Esophagus muscularis mucosa (tissue), 4 donors: Measurements from ENCODE around the gene STKLD1. TPM values are rescaled to one million over a fixed set of nuclear protein-coding genes. Genes with fewer than 3 reads are reported as not detected.

Experiments used
- DNase-seq: peaks from one replicate; pipeline ENCODE4 v3.0.0-alpha.2; 2017; ENCODE audit errors: extremely low spot score
- H3K27ac ChIP-seq, 4 donors: fragments of 200-600 bp; sonication (generic); replicated peaks in 1 of 4; 1 replicate in 3 of 4; 2 replicates in 1 of 4; pipeline ENCODE4 v1.5.1; 2016 to 2019; ENCODE audit warnings: mild to moderate bottlenecking in 1 of 4
- H3K27me3 ChIP-seq, 4 donors: fragments of 200-600 bp; sonication (generic); one replicate each; pipeline versions ENCODE4 v1.5.1 to v1.6.0; 2016 to 2019
- H3K36me3 ChIP-seq, 4 donors: fragments of 200-600 bp; sonication (generic); one replicate each; pipeline ENCODE4 v1.5.1; 2016 to 2019
- H3K4me1 ChIP-seq, 4 donors: fragments of 200-600 bp; sonication (generic); one replicate each; pipeline ENCODE4 v1.5.1; 2016 to 2019
- H3K4me3 ChIP-seq, 4 donors: fragments of 200-600 bp; sonication (generic); 1 replicate in 2 of 4; 2 replicates in 2 of 4; pipeline ENCODE4 v1.5.1; 2016 to 2019; ENCODE audit warnings: mild to moderate bottlenecking in 4 of 4, moderate library complexity in 1 of 4
- H3K9me3 ChIP-seq, 4 donors: fragments of 200-600 bp; sonication (generic); 1 replicate in 3 of 4; 2 replicates in 1 of 4; pipeline ENCODE4 v1.5.1; 2016 to 2019
- CTCF ChIP-seq, 3 experiments: fragments of 200-600 bp in 2 of 3; fragments of 450-650 bp in 1 of 3; sonication (generic) in 2 of 3; IDR thresholded peaks; one replicate each; pipeline ENCODE4 v1.5.1; 2017 to 2019; ENCODE audit warnings: antibody characterized with exemption in 3 of 3, mild to moderate bottlenecking in 2 of 3, moderate library complexity in 1 of 3
- EP300 ChIP-seq: sonication (generic); formaldehyde crosslinking; IDR thresholded peaks from one replicate; pipeline ENCODE4 v1.6.1; 2017; ENCODE audit warnings: antibody characterized with exemption
- POLR2A ChIP-seq: fragments of 450-650 bp; IDR thresholded peaks from one replicate; pipeline ENCODE4 v1.6.1; 2017; ENCODE audit warnings: antibody characterized with exemption, moderate library complexity, mild to moderate bottlenecking, low read depth
- POLR2AphosphoS5 ChIP-seq, 2 donors: sonication (generic); formaldehyde crosslinking; IDR thresholded peaks; one replicate each; pipeline ENCODE4 v1.6.1; 2017; ENCODE audit warnings: antibody characterized with exemption in 2 of 2
- WGBS: methylation state at CpG from one replicate; pipeline ENCODE4 v1.1.5; 2018; 5-methylcytosine and 5-hydroxymethylcytosine counted together
- intact Hi-C: fragments of 100-400 bp; cut with DNase I; formaldehyde crosslinking; loops from one replicate; pipeline ENCODE4 v1.15.1; 2023
- total RNA-seq, 4 donors: library from RNA; depleted of rRNA; stranded (reverse); fragments of >200 nt; gene quantifications; one replicate each; pipeline versions ENCODE4 v1.1.0 to v1.2.1, GENCODE V29; 2016

Gene STKLD1
- total RNA-seq, 4 donors from 2014 or later: 0.26 to 2.1 (median 1.0) TPM; not detected in 1

- Histone ChIP-seq H3K4me1 (peaks cover 30 to 47% (median 41%) of the 10 kb centered on the region in 4 donors), H3K4me3 (no peak overlapping the region), H3K9me3 (no peaks in the 10 kb centered on the region), H3K27me3 (no peaks in the 10 kb centered on the region), H3K27ac (no peak overlapping the region), H3K36me3 (peaks cover 30 to 59% (median 48%) of the 10 kb centered on the region in 4 donors)
- intact Hi-C loops: no loop called here
- TF ChIP-seq CTCF (IDR thresholded peaks at IDR 0.05): no peak
- TF ChIP-seq POLR2AphosphoS5 (IDR thresholded peaks at IDR 0.05): no peak
- TF ChIP-seq POLR2A: no peak
- no peak for TF ChIP-seq EP300
- 100% methylated on average over 2 of the region's 7 CpGs for WGBS
- DNase-seq: no peak
Measured at GRCh38 chr9:133354766-133355165, 21.4 kb upstream of the STKLD1 start.

GRCh38 chr9:133355881-133356357 lies 20.2 kb upstream of the STKLD1 start:
- no peak for DNase-seq
- H3K27me3 ChIP-seq: no peaks in the 10 kb centered on the region
- peaks cover 27 to 40% (median 36%) of the 10 kb centered on the region in 4 donors for H3K4me1 ChIP-seq
- peaks cover 25 to 59% (median 47%) of the 10 kb centered on the region in 4 donors for H3K36me3 ChIP-seq
- H3K9me3 ChIP-seq: no peaks in the 10 kb centered on the region
- 1% methylated on average over 18 of the region's 31 CpGs for WGBS
- peak overlapping the region; percentile 67 to 90 (median 78) for H3K27ac ChIP-seq
- TF ChIP-seq CTCF (IDR thresholded peaks at IDR 0.05) (peak in 1 of 3 experiments; percentile 8), EP300 (no peak)
- peak overlapping the region; percentile 81 to 88 (median 85) for H3K4me3 ChIP-seq
- intact Hi-C loops: no loop called here

GRCh38 chr9:133356391-133357091 lies 19.6 kb upstream of the STKLD1 start, which contains the start of the genes SURF1 and SURF2:
Gene SURF1 (minus strand): TSS chr9:133356487. CDS start chr9:133356453, 34 bp downstream.
Gene SURF2 (plus strand): TSS chr9:133356550. CDS start chr9:133356593, 43 bp downstream.
- intact Hi-C loops: no loop called here

GRCh38 chr9:133357656-133358055 lies 18.5 kb upstream of the STKLD1 start:
- TF ChIP-seq EP300 (no peak), POLR2AphosphoS5 (IDR thresholded peaks at IDR 0.05) (no peak), CTCF (IDR thresholded peaks at IDR 0.05) (no peak), POLR2A (no peak)
- Histone ChIP-seq H3K36me3 (peaks cover 22 to 59% (median 47%) of the 10 kb centered on the region in 4 donors), H3K27ac (no peak overlapping the region), H3K27me3 (no peaks in the 10 kb centered on the region), H3K4me1 (peaks cover 27 to 40% (median 36%) of the 10 kb centered on the region in 4 donors), H3K4me3 (peak overlapping the region in 1 of 4 donors; percentile 86), H3K9me3 (no peaks in the 10 kb centered on the region)
- intact Hi-C loops: no loop called here
- 88% methylated on average over 10 of the region's 14 CpGs for WGBS
- DNase-seq: no peak

More at GRCh38 chr9:133356391-133357091, 19.6 kb upstream of the STKLD1 start, which contains the start of the genes SURF1 and SURF2:
- TF ChIP-seq POLR2AphosphoS5 (IDR thresholded peaks at IDR 0.05) (peak; percentile 77 to 88), POLR2A (no peak)
- Histone ChIP-seq H3K27ac (peak within 1 kb of the TSS; percentile 67 to 90 (median 78)), H3K4me1 (peaks cover 27 to 40% (median 36%) of the 10 kb centered on the region in 4 donors), H3K4me3 (peak within 1 kb of the TSS; percentile 81 to 88 (median 85)), H3K9me3 (no peaks in the 10 kb centered on the region), H3K36me3 (peaks cover 25 to 59% (median 47%) of the 10 kb centered on the region in 4 donors), H3K27me3 (no peaks in the 10 kb centered on the region)
- peak; percentile 96 for DNase-seq
- WGBS: 0% methylated on average over 13 of the region's 78 CpGs
